Suprapubic skin (tissue), 4 donors: ENCODE results near the gene TK2. TPM values are rescaled to one million over a fixed set of nuclear protein-coding genes. Genes with fewer than 3 reads are reported as not detected.
"Not testable (repeated sequence)": the region's sequence is repeated elsewhere in the genome, so short reads cannot be mapped to it uniquely, and the experiment has no call there.

Experiments
- DNase-seq, 2 donors: peaks; one replicate each; pipeline ENCODE4 v3.0.0-alpha.2; 2019; ENCODE audit warnings: low spot score in 2 of 2
- H3K27ac ChIP-seq: fragments of 200-600 bp; sonication (generic); one replicate; pipeline ENCODE4 v1.5.1; 2019
- H3K27me3 ChIP-seq: fragments of 200-600 bp; sonication (generic); one replicate; pipeline ENCODE4 v1.5.1; 2019
- H3K36me3 ChIP-seq: fragments of 200-600 bp; sonication (generic); one replicate; pipeline ENCODE4 v1.5.1; 2019
- H3K4me1 ChIP-seq: fragments of 200-600 bp; sonication (generic); one replicate; pipeline ENCODE4 v1.5.1; 2019
- H3K4me3 ChIP-seq: fragments of 200-600 bp; sonication (generic); one replicate; pipeline ENCODE4 v1.5.1; 2019; ENCODE audit warnings: mild to moderate bottlenecking
- H3K9me3 ChIP-seq: fragments of 200-600 bp; sonication (generic); one replicate; pipeline ENCODE4 v1.5.1; 2019
- CTCF ChIP-seq, 2 donors: fragments of 200-600 bp in 1 of 2; fragments of 450-650 bp in 1 of 2; sonication (generic) in 1 of 2; IDR thresholded peaks; one replicate each; pipeline ENCODE4 v1.5.1; 2016 to 2019; ENCODE audit warnings: antibody characterized with exemption in 2 of 2, mild to moderate bottlenecking in 1 of 2, moderate library complexity in 1 of 2
- EP300 ChIP-seq: sonication (generic); formaldehyde crosslinking; IDR thresholded peaks from one replicate; pipeline ENCODE4 v1.6.1; 2017; ENCODE audit warnings: antibody characterized with exemption
- POLR2A ChIP-seq, 2 donors: fragments of 450-650 bp; IDR thresholded peaks; one replicate each; pipeline ENCODE4 v1.6.1; 2017; ENCODE audit warnings: antibody characterized with exemption in 2 of 2, mild to moderate bottlenecking in 2 of 2, moderate library complexity in 2 of 2
- POLR2AphosphoS5 ChIP-seq, 3 donors: sonication (generic); formaldehyde crosslinking; IDR thresholded peaks; one replicate each; pipeline ENCODE4 v1.6.1; 2017; ENCODE audit warnings: antibody characterized with exemption in 3 of 3
- WGBS: methylation state at CpG from one replicate; pipeline ENCODE4 v1.1.5; 2018; 5-methylcytosine and 5-hydroxymethylcytosine counted together
- total RNA-seq, 4 donors: library from RNA; depleted of rRNA; stranded (reverse); fragments of >200 nt; gene quantifications; one replicate each; pipeline ENCODE4 v1.1.0, GENCODE V29; 2016

TK2 gene
- total RNA-seq, 4 donors from 2014 or later: 13.6 to 27.0 (median 19.7) TPM

- WGBS: 74% methylated on average over 2 of the region's 2 CpGs
- H3K4me3 ChIP-seq: no peak overlapping the region
- no peaks in the 10 kb centered on the region for H3K9me3 ChIP-seq
- peaks cover 11% of the 10 kb centered on the region for H3K4me1 ChIP-seq
- no peak overlapping the region for H3K27ac ChIP-seq
- no peaks in the 10 kb centered on the region for H3K36me3 ChIP-seq
- DNase-seq: no peak
- TF ChIP-seq EP300: no peak
- no peak for TF ChIP-seq CTCF (IDR thresholded peaks at IDR 0.05)
- no peak for TF ChIP-seq POLR2A (IDR thresholded peaks at IDR 0.05)
- no peaks in the 10 kb centered on the region for H3K27me3 ChIP-seq
Measured at GRCh38 chr16:66572356-66572755, 22.4 kb upstream of the TK2 start.

- H3K27me3 ChIP-seq: no peaks in the 10 kb centered on the region
- 64% methylated on average over 3 of the region's 3 CpGs for WGBS
- H3K9me3 ChIP-seq: no peaks in the 10 kb centered on the region
- TF ChIP-seq EP300: no peak
- no peak for TF ChIP-seq CTCF (IDR thresholded peaks at IDR 0.05)
- no peak for TF ChIP-seq POLR2AphosphoS5 (IDR thresholded peaks at IDR 0.05)
- TF ChIP-seq POLR2A (IDR thresholded peaks at IDR 0.05): no peak
- peaks cover 20% of the 10 kb centered on the region for H3K36me3 ChIP-seq
- no peak overlapping the region for H3K4me3 ChIP-seq
- H3K4me1 ChIP-seq: peaks cover 11% of the 10 kb centered on the region
- no peak overlapping the region for H3K27ac ChIP-seq
- DNase-seq: no peak
Measured at GRCh38 chr16:66569827-66570405, 20.0 kb upstream of the TK2 start.

GRCh38 chr16:66569131-66569530, 19.2 kb upstream of the TK2 start:
- WGBS: 96% methylated on average over 1 of the region's 1 CpG
- no peak for DNase-seq
- no peak for TF ChIP-seq POLR2AphosphoS5 (IDR thresholded peaks at IDR 0.05)
- no peak for TF ChIP-seq POLR2A (IDR thresholded peaks at IDR 0.05)
- TF ChIP-seq CTCF (IDR thresholded peaks at IDR 0.05): no peak
- TF ChIP-seq EP300: no peak
- Histone ChIP-seq H3K36me3 (peaks cover 25% of the 10 kb centered on the region), H3K4me1 (peaks cover 11% of the 10 kb centered on the region), H3K27ac (no peak overlapping the region), H3K27me3 (no peaks in the 10 kb centered on the region), H3K9me3 (no peaks in the 10 kb centered on the region), H3K4me3 (no peak overlapping the region)

GRCh38 chr16:66568355-66568754, 18.4 kb upstream of the TK2 start:
- DNase-seq: no peak
- Histone ChIP-seq H3K4me1 (peaks cover 11% of the 10 kb centered on the region), H3K27ac (no peak overlapping the region), H3K4me3 (no peak overlapping the region), H3K9me3 (no peaks in the 10 kb centered on the region), H3K36me3 (peaks cover 25% of the 10 kb centered on the region), H3K27me3 (no peaks in the 10 kb centered on the region)
- WGBS: 98% methylated on average over 2 of the region's 2 CpGs
- TF ChIP-seq CTCF (IDR thresholded peaks at IDR 0.05) (no peak), POLR2AphosphoS5 (IDR thresholded peaks at IDR 0.05) (no peak), POLR2A (IDR thresholded peaks at IDR 0.05) (no peak), EP300 (no peak)

- not testable (repeated sequence) for H3K9me3 ChIP-seq, H3K27me3 ChIP-seq, DNase-seq, H3K27ac ChIP-seq, H3K4me3 ChIP-seq
- H3K36me3 ChIP-seq: peaks cover 25% of the 10 kb centered on the region
- 81% methylated on average over 3 of the region's 3 CpGs for WGBS
- peaks cover 11% of the 10 kb centered on the region for H3K4me1 ChIP-seq
Measured at GRCh38 chr16:66567270-66567669, 17.3 kb upstream of the TK2 start.
